GM19372 (cell line): ENCODE results near the gene TRAPPC12.

Experiments
- ATAC-seq: cut with Tn5 transposase; IDR thresholded peaks from one replicate; pipeline ENCODE4 v1.9.1; 2021; ENCODE audit warnings: mild to moderate bottlenecking, low read depth, moderate library complexity; ENCODE audit not compliant: unreplicated experiment

TRAPPC12 gene

DNA sequence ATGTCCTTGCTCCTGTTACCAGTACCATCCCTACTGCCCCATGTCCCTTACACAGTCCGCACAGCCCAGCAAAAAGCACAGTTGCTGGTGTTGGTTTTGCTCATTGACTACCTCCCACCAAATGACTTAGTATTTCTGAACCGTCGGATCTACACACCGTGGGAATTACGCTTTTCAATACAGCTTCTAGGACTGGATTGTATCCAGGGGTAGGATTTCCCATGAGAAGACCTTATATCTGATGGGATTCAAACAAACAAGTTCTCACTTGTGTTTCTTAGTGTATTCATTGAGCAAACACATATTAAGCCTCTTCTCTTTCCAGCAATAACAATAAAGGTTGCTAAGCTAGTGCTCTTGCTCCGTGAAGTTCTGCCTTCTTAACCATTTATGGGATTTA is 25.8 kb downstream of the TRAPPC12 start:
- ATAC-seq, result no peak

DNA sequence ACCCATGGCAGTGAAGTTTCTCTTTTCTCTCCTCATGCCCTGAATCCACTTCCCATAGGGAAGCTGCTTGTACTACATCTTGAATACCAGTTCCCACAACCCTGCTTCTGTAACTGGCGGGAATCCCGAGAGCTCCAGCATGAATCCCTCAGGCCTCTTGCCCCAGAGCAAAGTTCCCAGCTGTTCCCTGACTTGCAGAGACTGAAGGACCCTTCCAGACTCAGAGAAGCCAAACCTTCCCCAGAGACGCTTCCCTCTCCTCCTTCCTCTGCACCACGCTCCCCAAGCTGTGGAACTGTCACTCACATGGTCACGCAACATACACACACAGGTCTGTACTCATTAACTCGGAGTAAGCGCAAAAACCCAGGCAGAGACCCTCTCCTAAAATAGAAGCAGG is 26.4 kb downstream of the TRAPPC12 start:
- no peak for ATAC-seq

DNA sequence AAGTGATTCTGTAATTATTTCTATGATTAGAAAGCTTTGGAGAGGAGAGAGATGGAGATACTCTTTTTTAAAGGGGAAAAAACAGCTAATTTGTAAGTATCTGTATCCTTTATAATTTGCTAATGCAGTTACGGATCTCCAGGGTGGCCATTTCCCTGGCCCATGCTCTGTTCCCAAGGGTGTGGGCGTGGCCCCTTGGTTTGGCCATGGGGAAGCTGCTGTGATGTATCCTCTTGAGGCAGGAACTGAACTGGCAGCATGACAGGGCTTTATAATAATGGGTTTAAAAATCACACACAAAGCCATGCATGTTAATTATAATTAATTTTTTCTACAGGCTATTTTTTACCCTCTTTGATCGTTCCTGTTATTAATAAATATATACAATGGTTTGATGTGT is 27.0 kb downstream of the TRAPPC12 start:
- no peak for ATAC-seq

DNA sequence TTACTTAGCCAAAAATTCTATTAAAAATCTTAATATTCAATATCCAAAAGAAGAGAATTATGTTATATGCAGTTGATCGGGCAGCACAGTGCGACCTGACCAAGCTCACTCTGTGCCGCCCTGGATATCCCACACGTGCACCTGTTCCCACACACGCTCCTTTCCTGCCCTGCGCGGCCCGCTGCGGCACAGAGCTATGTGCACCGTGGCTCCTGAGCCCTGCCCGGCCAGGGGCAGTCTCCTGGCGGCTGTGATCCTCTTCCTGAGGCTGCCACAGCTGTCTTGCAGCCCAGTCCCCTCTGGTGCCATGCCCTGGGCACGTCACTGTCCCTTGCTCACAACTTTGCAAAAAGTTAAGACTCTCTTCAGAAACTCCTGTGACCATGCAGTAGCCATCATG is 29.3 kb downstream of the TRAPPC12 start:
- ATAC-seq, result no peak

DNA sequence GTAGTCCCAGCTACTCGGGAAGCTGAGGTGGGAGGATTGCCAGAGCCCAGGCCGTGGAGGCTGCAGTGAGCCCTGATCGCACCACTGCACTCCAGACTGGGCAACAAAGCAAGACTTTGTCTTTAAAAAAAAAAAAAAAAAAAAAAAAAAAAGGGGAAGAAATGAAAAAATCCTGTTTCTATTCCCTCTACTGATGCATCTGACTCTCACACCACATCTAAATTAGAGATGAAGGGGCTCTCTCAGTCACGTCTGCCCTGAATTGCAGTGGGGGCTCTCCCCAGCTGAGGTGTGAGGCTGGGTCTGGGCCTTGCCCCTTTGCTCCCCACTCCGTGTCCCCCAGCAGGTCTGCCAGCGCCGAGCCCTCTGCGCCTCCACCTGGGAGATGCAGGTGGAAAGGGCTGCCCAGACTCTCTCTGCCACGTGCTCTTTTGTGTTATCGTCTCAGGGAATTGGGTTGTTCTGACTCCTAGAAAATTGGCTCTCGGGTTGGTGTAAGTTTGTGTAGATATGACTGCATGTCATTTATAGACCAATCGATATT is 30.2 kb downstream of the TRAPPC12 start:
- no peak for ATAC-seq

DNA sequence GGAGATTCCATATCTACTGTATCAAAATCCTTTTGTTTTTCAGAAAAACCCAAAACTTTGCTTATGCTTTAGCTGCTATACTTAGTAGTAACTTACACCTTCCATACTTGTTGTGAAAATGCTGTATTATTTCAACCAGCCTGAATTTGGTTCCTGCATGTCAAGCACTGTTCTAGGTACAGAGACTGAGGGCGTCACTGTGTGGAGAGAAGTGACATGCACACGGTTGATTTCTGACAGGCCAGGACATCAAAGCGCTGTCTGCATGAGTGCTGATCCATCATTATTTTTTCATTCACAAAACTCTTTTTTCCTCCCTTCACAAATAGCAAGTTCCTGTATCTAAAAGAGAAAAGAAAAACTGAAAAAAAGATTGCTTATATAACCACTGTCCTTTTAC is 31.6 kb downstream of the TRAPPC12 start:
- ATAC-seq, result no peak

DNA sequence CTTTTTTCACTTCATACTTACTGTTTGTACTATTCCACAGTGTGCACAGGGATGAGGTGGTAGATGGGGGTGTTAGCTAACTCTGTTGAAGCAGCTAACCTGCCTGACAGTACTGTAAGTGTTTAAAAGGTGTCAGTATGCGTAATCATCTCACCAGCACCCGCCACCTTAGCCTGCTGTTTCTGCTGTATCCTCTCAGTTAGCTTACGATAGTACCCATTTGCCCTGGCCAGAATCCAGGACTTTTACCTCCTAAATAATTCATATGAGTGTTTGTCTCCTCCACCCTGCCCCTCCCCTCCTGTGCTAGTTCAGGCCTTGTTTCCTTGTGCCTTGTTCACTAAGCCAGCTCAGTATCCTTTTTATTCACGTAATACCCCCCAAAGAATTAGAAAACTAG is 34.2 kb downstream of the TRAPPC12 start:
- no peak for ATAC-seq

DNA sequence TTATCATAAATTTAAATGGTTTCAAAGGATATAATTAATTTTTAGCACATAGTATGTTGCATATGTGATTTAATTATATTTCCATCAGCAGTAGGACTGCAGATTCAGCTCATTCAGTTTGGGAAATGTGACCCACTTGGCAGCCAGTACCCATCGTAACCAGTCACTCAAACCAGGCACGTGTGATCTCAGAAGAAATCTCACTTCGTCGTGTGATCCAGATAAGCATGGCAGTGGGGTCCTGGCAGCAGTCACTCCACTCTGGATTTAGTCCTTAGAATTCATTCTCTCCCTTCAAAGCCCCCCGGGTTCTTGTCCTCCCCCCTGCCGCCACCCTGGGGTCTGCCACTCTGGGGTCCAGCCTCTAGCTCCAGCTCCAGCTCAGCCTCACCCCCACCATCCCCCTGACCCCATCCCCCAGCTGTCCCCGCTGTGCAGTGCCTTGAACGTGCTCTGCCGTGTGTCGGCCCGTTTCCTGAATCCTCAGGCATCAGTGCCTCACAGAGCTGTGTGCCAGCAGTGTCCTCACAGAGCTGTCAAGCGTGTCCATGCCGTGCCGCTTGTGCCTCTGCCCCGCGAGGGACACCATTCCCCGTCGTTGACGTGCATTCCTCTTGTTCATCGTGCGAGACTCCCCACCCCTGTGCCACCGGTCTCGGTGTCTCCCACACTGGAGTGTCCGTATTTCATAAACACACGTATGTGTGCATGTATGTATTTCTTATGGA is 34.8 kb downstream of the TRAPPC12 start:
- ATAC-seq, result no peak

DNA sequence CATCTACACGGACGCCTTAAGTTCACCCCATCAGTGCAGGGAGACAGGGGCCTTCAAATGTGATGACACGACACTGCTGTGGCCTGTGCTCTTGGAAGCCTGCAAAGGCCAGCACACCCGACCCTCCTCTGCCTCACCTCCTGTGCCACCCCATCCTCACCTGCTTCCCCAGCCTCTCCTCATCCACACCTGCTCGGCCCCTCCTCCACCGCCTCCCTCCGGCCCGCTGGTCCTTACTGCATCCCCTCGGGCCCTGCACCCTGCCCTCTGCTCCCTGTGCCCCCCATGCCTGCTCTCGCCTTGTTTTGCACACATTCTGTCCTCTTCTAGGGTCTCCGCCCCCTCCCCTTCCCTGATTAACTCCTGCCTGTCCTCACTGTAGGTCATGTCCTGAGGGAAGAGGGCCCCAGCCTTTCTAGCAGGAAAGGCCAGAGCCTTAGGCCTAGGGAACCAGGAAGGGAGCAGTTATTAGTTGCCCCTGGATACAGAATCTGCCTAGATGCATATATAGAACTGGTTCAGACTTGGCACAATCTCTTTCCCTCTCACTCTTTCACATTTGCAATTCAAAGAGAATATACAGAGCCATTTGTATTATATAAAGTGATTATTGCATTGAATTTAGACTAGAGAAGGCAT is 39.4 kb downstream of the TRAPPC12 start:
- no peak for ATAC-seq

DNA sequence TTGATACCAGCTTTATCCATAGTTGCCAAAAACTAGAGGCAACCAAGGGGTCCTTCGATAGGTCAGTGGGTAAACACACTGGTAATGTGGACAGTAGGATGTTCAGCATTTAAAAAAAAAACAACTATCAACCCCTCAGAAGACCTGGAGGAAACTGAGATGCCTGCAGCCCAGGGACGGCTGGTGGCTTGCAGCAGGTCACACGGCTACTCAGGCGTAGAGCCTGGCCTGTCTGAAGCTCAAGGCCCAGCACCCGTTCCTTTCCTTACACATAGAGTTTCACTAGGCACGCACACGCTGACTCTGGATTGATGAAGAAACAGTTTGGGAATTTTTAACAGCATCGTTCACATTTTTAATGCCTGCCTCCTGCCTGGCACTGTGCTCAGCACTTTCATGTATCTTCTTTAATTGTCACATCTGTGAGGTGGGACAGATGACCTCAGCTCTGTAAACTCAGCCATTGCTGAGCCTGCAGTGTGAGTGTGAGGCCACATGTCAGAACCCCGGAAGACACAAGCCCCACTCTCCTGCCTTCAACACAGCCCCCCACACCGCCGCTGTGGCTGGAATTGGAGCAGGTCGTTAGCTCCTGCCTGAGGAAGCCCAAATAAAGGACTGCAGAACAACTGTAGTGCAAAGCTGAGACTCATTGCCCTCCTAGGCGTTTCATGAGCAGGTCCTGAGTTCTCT is 40.7 kb downstream of the TRAPPC12 start:
- no peak for ATAC-seq

DNA sequence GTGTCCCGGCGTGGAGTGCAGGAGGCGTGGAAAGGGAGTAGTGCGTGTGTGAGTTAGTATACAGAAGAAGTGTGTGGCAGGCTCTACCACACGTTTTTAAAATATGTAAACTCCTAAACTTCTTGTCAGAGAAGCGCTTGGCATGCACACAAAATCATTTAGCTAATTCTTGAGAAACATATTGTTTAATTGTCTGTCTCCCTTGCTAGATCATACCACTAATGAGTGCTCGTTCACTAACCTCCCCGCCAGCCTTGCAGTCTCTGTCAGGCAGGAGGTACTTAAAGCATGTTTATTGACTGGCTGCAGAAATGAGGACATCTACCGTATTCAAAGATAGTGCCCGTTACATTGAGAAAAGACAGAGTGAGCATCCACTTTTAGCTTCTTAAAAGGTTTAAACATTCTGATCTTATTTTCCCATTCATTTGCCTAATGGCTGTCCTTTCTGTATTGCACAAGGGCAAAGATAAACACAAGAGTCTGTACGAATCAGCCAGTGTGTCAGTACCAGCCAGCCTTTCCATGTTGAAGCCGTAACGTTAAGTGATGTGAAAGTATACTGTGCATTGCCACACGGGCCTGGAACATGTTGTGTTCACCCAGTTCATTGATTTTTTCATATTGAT is 41.4 kb downstream of the TRAPPC12 start:
- ATAC-seq, result no peak

DNA sequence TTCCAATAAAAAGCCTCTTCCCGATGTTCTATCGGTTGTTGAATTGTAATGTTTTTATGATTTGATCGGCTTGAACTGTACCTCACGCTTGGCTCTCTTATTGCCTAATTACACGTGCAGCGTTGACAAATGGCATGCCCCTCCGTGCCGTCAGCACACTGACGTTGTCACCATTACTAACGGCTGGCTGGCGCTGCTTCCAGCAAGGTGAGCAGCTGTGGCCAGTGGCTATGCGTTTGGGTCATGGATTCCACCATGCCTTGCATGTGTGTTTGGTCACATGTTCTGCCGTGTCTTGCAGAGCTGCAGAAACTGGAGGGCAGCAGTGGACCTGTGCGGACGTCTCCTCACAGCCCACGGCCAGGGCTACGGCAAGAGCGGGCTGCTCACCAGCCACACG is 42.1 kb downstream of the TRAPPC12 start:
- no peak for ATAC-seq

DNA sequence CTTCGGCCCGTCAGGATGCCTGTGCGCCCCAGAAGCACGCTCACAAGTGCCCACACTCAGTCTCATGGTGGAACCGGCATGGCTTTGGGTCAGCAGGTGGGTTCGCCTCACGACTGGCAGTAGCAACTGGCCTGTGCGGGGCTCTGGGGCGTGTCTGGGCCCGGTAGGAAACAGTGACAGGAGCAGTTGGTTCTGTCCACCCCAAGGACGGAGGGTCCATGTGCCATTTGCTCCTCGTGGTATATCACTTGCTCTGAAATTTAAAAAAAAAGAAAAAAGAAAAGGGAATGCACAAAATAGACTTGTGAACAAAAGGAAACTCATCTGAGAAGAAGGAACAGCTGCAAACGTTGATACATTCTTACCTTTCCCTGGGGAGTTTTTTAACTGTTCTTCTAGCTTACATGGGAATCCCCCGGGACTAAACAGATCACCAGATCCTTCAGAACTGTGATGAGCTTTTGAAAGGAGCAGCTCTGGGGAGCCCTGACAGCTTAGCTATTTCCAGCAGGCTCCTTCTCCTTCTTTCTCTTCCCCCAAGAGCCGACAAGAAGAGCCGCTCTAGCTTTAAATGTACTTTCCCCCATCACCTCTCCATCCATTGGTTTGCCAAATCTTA is 42.8 kb downstream of the TRAPPC12 start:
- no peak for ATAC-seq

DNA sequence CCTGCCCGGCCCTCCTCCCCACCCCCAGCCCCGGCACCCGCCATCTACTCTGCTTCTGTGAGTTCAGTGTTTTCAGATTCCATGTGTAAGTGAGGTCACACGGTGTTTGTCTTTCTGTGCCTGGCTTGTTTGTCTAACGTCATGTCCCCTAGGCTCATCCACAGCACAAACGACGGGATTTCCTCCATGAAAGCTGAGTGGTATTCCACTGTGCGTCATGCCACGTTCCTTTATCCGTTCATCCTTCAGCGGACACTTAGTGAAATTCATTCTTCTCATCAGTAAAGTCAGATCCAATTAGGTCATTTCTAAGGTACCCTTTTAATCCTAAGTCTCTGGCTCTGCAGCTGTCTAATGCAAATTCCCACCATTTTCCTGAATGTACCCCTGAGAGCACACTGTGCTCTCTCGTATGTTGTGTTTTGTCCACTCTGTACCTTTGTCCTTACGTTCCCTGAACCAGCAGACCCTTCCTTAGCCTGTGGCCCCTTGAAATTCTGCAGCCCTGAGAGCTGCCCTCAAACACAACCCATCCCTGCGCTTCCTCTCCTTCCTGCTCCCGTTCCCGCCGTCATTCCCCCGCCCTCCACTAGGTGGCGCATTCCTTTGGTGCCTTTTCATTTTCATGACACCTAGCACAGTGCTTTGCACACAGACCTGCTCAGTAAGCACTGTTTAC is 44.1 kb downstream of the TRAPPC12 start:
- ATAC-seq, result peak; percentile 61

DNA sequence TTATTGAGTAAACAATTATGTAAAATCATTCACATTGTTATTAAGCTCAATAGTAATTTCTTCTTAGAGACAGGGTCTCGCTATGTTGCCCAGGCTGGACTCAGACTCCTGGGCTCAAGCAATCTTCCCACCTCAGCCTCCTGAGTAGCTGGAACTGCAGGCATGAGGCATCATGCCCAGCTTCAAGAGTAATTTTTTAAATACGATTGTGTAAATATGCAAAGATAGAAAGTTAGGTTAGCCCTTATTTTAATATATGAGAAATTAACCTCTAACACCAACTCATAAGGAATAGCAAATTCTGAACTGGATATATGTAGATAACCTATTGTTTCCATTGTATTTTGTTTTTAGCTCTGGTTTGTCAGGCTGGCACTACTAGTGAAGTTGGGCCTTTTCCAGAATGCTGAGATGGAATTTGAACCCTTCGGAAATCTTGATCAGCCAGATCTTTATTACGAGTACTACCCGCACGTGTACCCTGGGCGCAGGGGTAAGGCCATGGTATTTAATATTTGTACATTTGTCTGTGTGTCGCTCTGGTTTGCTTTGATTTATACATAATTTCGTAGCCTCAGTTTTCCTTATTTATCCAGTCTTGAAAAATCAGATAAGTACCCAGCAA is 44.8 kb downstream of the TRAPPC12 start:
- ATAC-seq, result no peak

DNA sequence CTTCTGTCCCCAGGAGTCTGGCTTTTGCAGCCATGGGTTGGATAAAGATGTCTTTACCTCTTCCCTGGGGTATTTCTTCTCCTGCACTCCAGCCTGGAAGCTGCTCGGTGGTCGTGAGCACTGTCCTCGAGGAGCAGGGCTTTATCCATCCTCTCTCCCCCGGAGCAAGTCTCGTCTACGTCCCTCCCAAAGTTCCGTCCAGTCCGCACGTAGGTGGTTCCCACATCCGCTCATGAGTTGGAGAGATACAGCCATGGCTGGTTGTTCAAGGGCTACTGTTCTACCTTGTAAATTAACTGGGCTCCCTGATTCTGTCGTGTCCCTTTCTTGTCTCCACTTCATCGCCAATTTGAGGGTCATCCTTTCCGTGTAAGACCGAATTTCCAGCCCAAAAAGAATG is 47.1 kb downstream of the TRAPPC12 start:
- no peak for ATAC-seq

DNA sequence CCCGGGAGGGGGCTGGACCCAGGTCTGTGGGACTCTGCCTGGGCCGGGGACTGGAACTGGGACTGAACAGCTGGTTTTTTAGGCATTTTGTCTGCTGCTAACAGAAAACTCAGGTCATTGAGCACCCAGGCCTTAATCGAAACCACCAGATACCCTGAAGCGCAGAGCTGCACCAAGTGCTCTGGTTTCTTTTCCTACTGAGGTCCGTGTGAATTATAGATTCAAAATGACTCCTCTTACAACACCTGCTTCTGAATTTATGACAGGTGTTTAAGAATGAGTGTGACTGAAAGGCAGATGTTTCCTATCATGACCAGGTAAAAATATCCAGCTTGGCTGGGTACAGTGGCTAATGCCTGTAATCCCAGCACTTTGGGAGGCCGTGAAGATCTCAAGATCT is 47.8 kb downstream of the TRAPPC12 start:
- ATAC-seq, result no peak

DNA sequence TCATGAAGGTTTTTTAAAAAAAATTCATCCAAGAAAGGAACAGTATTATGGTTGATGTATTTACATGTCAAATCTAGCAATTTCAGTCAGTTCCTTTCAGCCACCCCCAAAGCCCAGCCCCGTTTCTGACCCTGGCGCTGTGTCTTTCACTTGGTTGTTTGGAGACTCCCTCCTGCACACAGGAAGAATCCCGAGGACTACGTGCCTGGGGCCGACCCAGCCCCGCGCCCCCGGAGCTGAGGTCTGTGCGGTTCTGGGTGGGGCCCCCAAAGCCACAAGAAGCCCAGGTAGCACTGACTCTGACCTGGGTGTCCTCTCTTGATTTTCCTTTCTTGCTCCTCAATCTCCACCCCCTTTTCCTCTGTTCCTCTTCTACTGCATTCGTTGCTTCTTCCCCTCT is 49.1 kb downstream of the TRAPPC12 start:
- ATAC-seq, result no peak

DNA sequence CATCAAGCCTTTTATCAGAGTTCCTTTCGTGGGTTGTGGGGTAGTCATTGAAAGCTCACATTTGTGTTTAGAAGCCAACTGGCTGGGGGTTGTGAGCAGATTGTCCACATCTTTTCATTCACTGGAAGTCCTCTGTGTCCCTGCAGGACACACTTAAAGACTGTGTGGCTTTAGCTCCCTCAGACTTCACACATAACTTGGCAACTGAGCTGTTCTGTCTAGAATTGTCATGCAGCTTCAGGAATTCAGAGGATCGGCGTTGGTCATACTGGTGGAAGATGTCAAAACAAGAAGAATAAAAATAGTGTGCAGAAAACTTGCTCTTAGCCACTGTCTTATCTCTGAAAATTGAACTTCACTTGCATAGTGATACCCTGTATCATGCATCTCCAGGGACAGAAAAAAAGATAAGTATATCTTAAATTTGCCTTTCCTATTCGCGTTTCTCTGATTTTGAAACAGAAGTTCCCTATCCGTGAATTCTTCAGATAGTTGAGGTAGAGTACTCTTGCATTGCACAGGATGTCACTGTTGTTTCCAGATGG is 49.6 kb downstream of the TRAPPC12 start:
- no peak for ATAC-seq
